HCT116 (cell line): Measurements from ENCODE around the gene TENT4A. TPM values are rescaled to one million over a fixed set of nuclear protein-coding genes. Genes with fewer than 3 reads are reported as not detected.

Experiments used
- ATAC-seq: fragments of 200-7000 bp; cut with Tn5 transposase; 2 replicates; pipeline ENCODE4 v1.9.1; 2020; ENCODE audit warnings: mild to moderate bottlenecking, moderate library complexity
- BruUV-seq: library from RNA; stranded (reverse); fragments of 400-500 nt; replicated peaks from 2 replicates; lab custom pipeline; 2021; lab: Mats Ljungman, UMichigan
- CTCF ChIA-PET: fragments of 300-600 bp; sonication (Branson Sonifier 250); formaldehyde crosslinking; loops from one replicate; lab custom pipeline; 2021; ENCODE audit warnings: antibody characterized with exemption; lab: Charles Lee
- POLR2A ChIA-PET: fragments of 300-600, 350-600 bp; sonication (Branson Sonifier 250); formaldehyde crosslinking; loops from one replicate; lab custom pipeline; 2021; ENCODE audit warnings: antibody characterized with exemption; lab: Charles Lee
- RAD21 ChIA-PET, 2 experiments: fragments of 300-600 bp; sonication (Branson Sonifier 250); formaldehyde crosslinking; loops; one replicate each; lab custom pipeline; 2023; ENCODE audit warnings: low total read pairs in 2 of 2; ENCODE audit not compliant: uncharacterized antibody in 2 of 2, unreplicated experiment in 2 of 2, low non-redundant PET in 1 of 2; lab: Charles Lee
- DNase-seq: peaks from one replicate; pipeline ENCODE4 v3.0.0-alpha.2; 2010; ENCODE audit warnings: low read depth, low spot score
- H2AFZ ChIP-seq: fragments of 200-600 bp; shearing (Covaris generic), sonication (generic); 2 replicates; pipeline ENCODE4 v1.6.1; 2017; ENCODE audit warnings: low read depth, mixed run types, mixed read lengths, antibody characterized with exemption, low read length; ENCODE audit not compliant: poor library complexity, severe bottlenecking
- H3K27ac ChIP-seq: 2 replicates; pipeline ENCODE4 v1.5.1; 2012; ENCODE audit warnings: low read depth, low read length
- H3K27me3 ChIP-seq: fragments of 200-600 bp; sonication (generic); 2 replicates; pipeline ENCODE4 v1.6.1; 2016; ENCODE audit warnings: mixed run types, low read length, mixed read lengths; ENCODE audit not compliant: insufficient read depth
- H3K36me3 ChIP-seq, 2 experiments: fragments of 200-500 bp in 1 of 2; fragments of 200-600 bp in 1 of 2; sonication (Bioruptor generic) in 1 of 2; sonication (generic) in 1 of 2; 2 replicates each; pipeline versions ENCODE4 v1.5.1 to v1.6.1; 2014 to 2016; ENCODE audit warnings: low read length in 2 of 2, inconsistent platforms in 1 of 2, mixed read lengths in 1 of 2, mixed run types in 1 of 2; ENCODE audit not compliant: insufficient read depth in 2 of 2, control insufficient read depth in 1 of 2
- H3K4me1 ChIP-seq, 2 experiments: fragments of 200-600 bp in 1 of 2; sonication (generic) in 1 of 2; 2 replicates each; pipeline versions ENCODE4 v1.5.1 to v1.6.1; 2012 to 2017; ENCODE audit warnings: low read length in 2 of 2, inconsistent platforms in 1 of 2, mild to moderate bottlenecking in 1 of 2, mixed read lengths in 1 of 2, mixed run types in 1 of 2, moderate library complexity in 1 of 2; ENCODE audit not compliant: insufficient read depth in 2 of 2, control insufficient read depth in 1 of 2
- H3K4me2 ChIP-seq: fragments of 200-600 bp; sonication (generic); 2 replicates; pipeline ENCODE4 v1.6.1; 2017; ENCODE audit warnings: mixed run types, low read length, mixed read lengths
- H3K4me3 ChIP-seq, 2 experiments: fragments of 200-600 bp in 1 of 2; sonication (generic) in 1 of 2; replicated peaks in 1 of 2; 2 replicates each; pipeline ENCODE4 v1.5.1; 2011 to 2016; ENCODE audit warnings: low read length in 2 of 2, control low read depth in 1 of 2, low read depth in 1 of 2, mild to moderate bottlenecking in 1 of 2, mixed read lengths in 1 of 2, mixed run types in 1 of 2
- H3K79me2 ChIP-seq: fragments of 200-600 bp; sonication (generic); 2 replicates; pipeline ENCODE4 v1.6.1; 2017; ENCODE audit warnings: mild to moderate bottlenecking, mixed run types, low read length, moderate library complexity, mixed read lengths; ENCODE audit not compliant: insufficient read depth
- H3K9ac ChIP-seq: fragments of 200-600 bp; sonication (generic); 2 replicates; pipeline ENCODE4 v1.6.1; 2016; ENCODE audit warnings: low read length, mixed read lengths
- H3K9me2 ChIP-seq: fragments of 200-600 bp; sonication (generic), shearing (Covaris generic); 2 replicates; pipeline ENCODE4 v1.6.1; 2017; ENCODE audit warnings: mixed run types, mild to moderate bottlenecking, moderate library complexity; ENCODE audit not compliant: insufficient read depth
- H3K9me3 ChIP-seq, 2 experiments: fragments of 200-500 bp in 1 of 2; fragments of 200-600 bp in 1 of 2; sonication (Bioruptor generic) in 1 of 2; sonication (generic) in 1 of 2; 2 replicates each; pipeline ENCODE4 v1.6.1; 2014 to 2017; ENCODE audit warnings: low read length in 2 of 2, mixed read lengths in 2 of 2, inconsistent platforms in 1 of 2, low read depth in 1 of 2, mild to moderate bottlenecking in 1 of 2, mixed run types in 1 of 2, moderate library complexity in 1 of 2; ENCODE audit not compliant: control insufficient read depth in 1 of 2, insufficient read depth in 1 of 2
- H4K20me1 ChIP-seq: fragments of 200-600 bp; sonication (generic), shearing (Covaris generic); 2 replicates; pipeline ENCODE4 v1.6.1; 2017; ENCODE audit warnings: mixed run types, mild to moderate bottlenecking, moderate library complexity; ENCODE audit not compliant: insufficient read depth
- CBX3 ChIP-seq: IDR thresholded peaks from 2 replicates; pipeline ENCODE4 v1.6.1; 2012; ENCODE audit warnings: low read depth
- CEBPB ChIP-seq: IDR thresholded peaks from 2 replicates; pipeline ENCODE4 v1.6.1; 2012; ENCODE audit warnings: low read depth
- EGR1 ChIP-seq: IDR thresholded peaks from 2 replicates; pipeline ENCODE4 v1.6.1; 2012; ENCODE audit warnings: low read depth
- EZH2 ChIP-seq: fragments of 200-600 bp; sonication (generic); IDR thresholded peaks from 2 replicates; pipeline ENCODE4 v1.6.1; 2017; ENCODE audit warnings: antibody characterized with exemption, mixed run types
- EZH2phosphoT487 ChIP-seq: fragments of 200-600 bp; IDR thresholded peaks from 2 replicates; pipeline ENCODE4 v1.6.1; 2018; ENCODE audit warnings: antibody characterized with exemption, borderline replicate concordance
- FOSL1 ChIP-seq: IDR thresholded peaks from 2 replicates; pipeline ENCODE4 v1.6.1; 2012; ENCODE audit warnings: low read depth
- JUND ChIP-seq: IDR thresholded peaks from 2 replicates; pipeline ENCODE4 v1.6.1; 2012
- SIN3A ChIP-seq: IDR thresholded peaks from 2 replicates; pipeline ENCODE4 v1.6.1; 2012; ENCODE audit warnings: low read depth
- SP1 ChIP-seq: IDR thresholded peaks from 2 replicates; pipeline ENCODE4 v1.6.1; 2012; ENCODE audit warnings: low read depth
- TCF7L2 ChIP-seq: IDR thresholded peaks from 2 replicates; pipeline ENCODE4 v1.7.0; 2011; ENCODE audit warnings: borderline replicate concordance, inconsistent platforms; ENCODE audit not compliant: insufficient read depth, insufficient read length; ENCODE audit errors: extremely low read depth
- YY1 ChIP-seq: IDR thresholded peaks from 2 replicates; pipeline ENCODE4 v1.6.1; 2011; ENCODE audit warnings: low read length, low read depth, moderate library complexity, mild to moderate bottlenecking; ENCODE audit not compliant: insufficient replicate concordance; ENCODE audit errors: extremely low read depth
- ZFX ChIP-seq: fragments of 450-650 bp; IDR thresholded peaks from 2 replicates; pipeline ENCODE4 v1.6.1; 2017
- intact Hi-C: fragments of 100-400 bp; cut with micrococcal nuclease; formaldehyde crosslinking; loops from 2 replicates; pipeline ENCODE4 v1.10.0; 2022
- total RNA-seq: library from RNA; stranded (reverse); gene quantifications from one replicate; pipeline ENCODE4 v1.2.1, GENCODE V29; 2021; ENCODE audit not compliant: unreplicated experiment
- TF ChIP-seq, protein P1 (sequence below), 3 experiments: fragments of 200-600 bp in 1 of 3; sonication (generic) in 1 of 3; IDR thresholded peaks in 2 of 3; conservative IDR thresholded peaks in 1 of 3; 2 replicates each; pipeline ENCODE4 v1.5.1; 2012 to 2017; ENCODE audit warnings: low read depth in 2 of 3, low read length in 2 of 3, antibody characterized with exemption in 1 of 3, borderline replicate concordance in 1 of 3, control low read depth in 1 of 3, mild to moderate bottlenecking in 1 of 3, mixed read lengths in 1 of 3, mixed run types in 1 of 3, moderate library complexity in 1 of 3; ENCODE audit not compliant: insufficient read depth in 1 of 3

TENT4A gene
- total RNA-seq, 1 experiment from 2014 or later: 39.8 TPM

DNA sequence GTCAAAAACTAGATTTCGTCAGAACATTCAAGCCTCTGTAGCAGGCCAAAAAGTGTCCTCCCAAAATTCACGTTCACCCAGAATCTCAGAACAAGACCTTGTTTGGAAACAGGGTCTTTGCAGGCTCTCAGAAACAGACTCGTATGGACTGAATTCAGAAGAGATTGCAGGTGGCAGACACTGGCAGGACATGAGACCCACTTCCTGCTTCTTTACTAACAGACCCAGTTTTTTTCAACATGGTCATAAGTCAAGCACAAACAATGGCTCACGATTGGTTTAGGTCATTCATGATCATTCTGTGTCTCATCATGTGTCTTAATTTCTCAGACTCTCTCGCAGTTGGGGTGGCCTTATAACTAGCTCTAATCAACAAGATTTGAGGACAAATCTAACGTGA is 5.4 kb upstream of the TENT4A start:
- Histone ChIP-seq H3K9me3 (no peaks in the 10 kb centered on the region), H4K20me1 (no peaks in the 10 kb centered on the region), H3K9me2 (no peaks in the 10 kb centered on the region), H3K4me1 (peaks cover 21 to 37% of the 10 kb centered on the region in 2 experiments), H3K4me3 (no peak overlapping the region), H3K79me2 (no peaks in the 10 kb centered on the region), H3K27ac (no peak overlapping the region), H3K27me3 (no peaks in the 10 kb centered on the region), H2AFZ (no peak overlapping the region), H3K9ac (no peak overlapping the region), H3K4me2 (no peak overlapping the region), H3K36me3 (no peaks in the 10 kb centered on the region)
- intact Hi-C loops: no loop called here
- ATAC-seq (no peak), DNase-seq (no peak)
- ChIA-PET RAD21 (no interaction called here), POLR2A (no interaction called here), CTCF (no interaction called here)
- TF ChIP-seq ZFX (no peak), EGR1 (no peak), YY1 (no peak), EZH2phosphoT487 (no peak), EZH2 (no peak), TCF7L2 (no peak), JUND (no peak), CBX3 (no peak), FOSL1 (no peak), SIN3A (no peak), SP1 (no peak), CEBPB (no peak)
- TF ChIP-seq, protein P1, sequence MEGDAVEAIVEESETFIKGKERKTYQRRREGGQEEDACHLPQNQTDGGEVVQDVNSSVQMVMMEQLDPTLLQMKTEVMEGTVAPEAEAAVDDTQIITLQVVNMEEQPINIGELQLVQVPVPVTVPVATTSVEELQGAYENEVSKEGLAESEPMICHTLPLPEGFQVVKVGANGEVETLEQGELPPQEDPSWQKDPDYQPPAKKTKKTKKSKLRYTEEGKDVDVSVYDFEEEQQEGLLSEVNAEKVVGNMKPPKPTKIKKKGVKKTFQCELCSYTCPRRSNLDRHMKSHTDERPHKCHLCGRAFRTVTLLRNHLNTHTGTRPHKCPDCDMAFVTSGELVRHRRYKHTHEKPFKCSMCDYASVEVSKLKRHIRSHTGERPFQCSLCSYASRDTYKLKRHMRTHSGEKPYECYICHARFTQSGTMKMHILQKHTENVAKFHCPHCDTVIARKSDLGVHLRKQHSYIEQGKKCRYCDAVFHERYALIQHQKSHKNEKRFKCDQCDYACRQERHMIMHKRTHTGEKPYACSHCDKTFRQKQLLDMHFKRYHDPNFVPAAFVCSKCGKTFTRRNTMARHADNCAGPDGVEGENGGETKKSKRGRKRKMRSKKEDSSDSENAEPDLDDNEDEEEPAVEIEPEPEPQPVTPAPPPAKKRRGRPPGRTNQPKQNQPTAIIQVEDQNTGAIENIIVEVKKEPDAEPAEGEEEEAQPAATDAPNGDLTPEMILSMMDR (IDR thresholded peaks at IDR 0.05 in 2 of 3, conservative IDR thresholded peaks at IDR 0.05 in 1 of 3; ENCODE audit: borderline replicate concordance in 1 of 3, insufficient read depth in 1 of 3, low read depth in 2 of 3, low read length in 2 of 3): no peak
- no TSS peak for BruUV-seq
